ENCODE data around the gene LGI4.

LGI4 gene

GRCh38 chr19:35093430-35093829, 41.4 kb downstream of the LGI4 start:
- Histone ChIP-seq H3K4me1 (ENCODE audit: low read length) (no peaks in the 10 kb centered on the region), H3K36me3 (replicated peaks; ENCODE audit: insufficient read depth, low read length) (no peaks in the 10 kb centered on the region), H3K4me3 (ENCODE audit: low read length) (no peak overlapping the region), H3K79me2 (ENCODE audit: low read length) (no peaks in the 10 kb centered on the region), H3K4me2 (ENCODE audit: low read depth, low read length) (no peak overlapping the region), H3K9me3 (replicated peaks; ENCODE audit: insufficient read depth, low read length) (no peaks in the 10 kb centered on the region), H2AFZ (ENCODE audit: low read length) (no peak overlapping the region), H3K27ac (ENCODE audit: low read length) (no peak overlapping the region), H3F3A (ENCODE audit: insufficient read depth, low read length) (no peaks in the 10 kb centered on the region), H3K9me2 (replicated peaks; ENCODE audit: insufficient read depth, low read length) (no peaks in the 10 kb centered on the region), H3K9ac (ENCODE audit: low read length) (no peak overlapping the region), H4K20me1 (ENCODE audit: insufficient read depth, low read length) (no peaks in the 10 kb centered on the region), H3K27me3 (replicated peaks; ENCODE audit: insufficient read depth, low read length) (peaks cover 57% of the 10 kb centered on the region)
- no peak for TF ChIP-seq EZH2 (optimal IDR thresholded peaks at IDR 0.05; ENCODE audit: low read depth, low read length)
- no peak for TF ChIP-seq EZH2phosphoT487 (IDR thresholded peaks at IDR 0.05; ENCODE audit: low read length)
- TF ChIP-seq CTCF (IDR thresholded peaks at IDR 0.05; ENCODE audit: low read length) = no peak
- DNase-seq = no peak

- Histone ChIP-seq H3K4me1 (ENCODE audit: low read length) (no peaks in the 10 kb centered on the region), H3K27ac (ENCODE audit: low read length) (no peak overlapping the region), H3K9me2 (replicated peaks; ENCODE audit: insufficient read depth, low read length) (no peaks in the 10 kb centered on the region), H3K27me3 (replicated peaks; ENCODE audit: insufficient read depth, low read length) (peaks cover 53% of the 10 kb centered on the region), H3K9ac (ENCODE audit: low read length) (no peak overlapping the region), H3F3A (ENCODE audit: insufficient read depth, low read length) (no peaks in the 10 kb centered on the region), H3K4me2 (ENCODE audit: low read depth, low read length) (peak overlapping the region; percentile 42), H3K9me3 (replicated peaks; ENCODE audit: insufficient read depth, low read length) (no peaks in the 10 kb centered on the region), H4K20me1 (ENCODE audit: insufficient read depth, low read length) (no peaks in the 10 kb centered on the region), H3K36me3 (replicated peaks; ENCODE audit: insufficient read depth, low read length) (no peaks in the 10 kb centered on the region), H3K4me3 (ENCODE audit: low read length) (no peak overlapping the region), H2AFZ (ENCODE audit: low read length) (peak overlapping the region; percentile 34; the same call in 1 of the 2 replicates), H3K79me2 (ENCODE audit: low read length) (no peaks in the 10 kb centered on the region)
- DNase-seq = peak; percentile 16
- TF ChIP-seq EZH2phosphoT487 (IDR thresholded peaks at IDR 0.05; ENCODE audit: low read length) (no peak), CTCF (IDR thresholded peaks at IDR 0.05; ENCODE audit: low read length) (peak; percentile 49), EZH2 (optimal IDR thresholded peaks at IDR 0.05; ENCODE audit: low read depth, low read length) (no peak)
Observed at GRCh38 chr19:35090506-35091214, 44.2 kb downstream of the LGI4 start.

GRCh38 chr19:35090160-35090505, 44.7 kb downstream of the LGI4 start:
- no peak overlapping the region for H3K4me2 ChIP-seq (ENCODE audit: low read depth, low read length)
- no peak overlapping the region for H3K4me3 ChIP-seq (ENCODE audit: low read length)
- H3K9me3 ChIP-seq (replicated peaks; ENCODE audit: insufficient read depth, low read length) = no peaks in the 10 kb centered on the region
- H3K27me3 ChIP-seq (replicated peaks; ENCODE audit: insufficient read depth, low read length) = peaks cover 53% of the 10 kb centered on the region
- H3F3A ChIP-seq (ENCODE audit: insufficient read depth, low read length) = no peaks in the 10 kb centered on the region
- no peaks in the 10 kb centered on the region for H3K79me2 ChIP-seq (ENCODE audit: low read length)
- no peak overlapping the region for H3K27ac ChIP-seq (ENCODE audit: low read length)
- no peak overlapping the region for H3K9ac ChIP-seq (ENCODE audit: low read length)
- no peaks in the 10 kb centered on the region for H4K20me1 ChIP-seq (ENCODE audit: insufficient read depth, low read length)
- no peak overlapping the region for H2AFZ ChIP-seq (ENCODE audit: low read length)
- no peaks in the 10 kb centered on the region for H3K9me2 ChIP-seq (replicated peaks; ENCODE audit: insufficient read depth, low read length)
- TF ChIP-seq CTCF (IDR thresholded peaks at IDR 0.05; ENCODE audit: low read length) = no peak
- no peak for TF ChIP-seq EZH2phosphoT487 (IDR thresholded peaks at IDR 0.05; ENCODE audit: low read length)
- no peak for TF ChIP-seq EZH2 (optimal IDR thresholded peaks at IDR 0.05; ENCODE audit: low read depth, low read length)
- no peaks in the 10 kb centered on the region for H3K36me3 ChIP-seq (replicated peaks; ENCODE audit: insufficient read depth, low read length)
- H3K4me1 ChIP-seq (ENCODE audit: low read length) = no peaks in the 10 kb centered on the region
- DNase-seq = no peak
